HG02840 (cell line): Measurements from ENCODE around the gene AURKA.
"Not testable (repeated sequence)": the region's sequence is repeated elsewhere in the genome, so short reads cannot be mapped to it uniquely, and the experiment has no call there.

Source experiments
- ATAC-seq: cut with Tn5 transposase; IDR thresholded peaks from one replicate; pipeline ENCODE4 v1.9.1; 2021; ENCODE audit warnings: mild to moderate bottlenecking, moderate library complexity, moderate number of reproducible peaks; ENCODE audit not compliant: unreplicated experiment, low FRiP score

The AURKA gene

GRCh38 chr20:56422076-56422823 is 30.2 kb upstream of the AURKA start:
- ATAC-seq, result no peak

DNA sequence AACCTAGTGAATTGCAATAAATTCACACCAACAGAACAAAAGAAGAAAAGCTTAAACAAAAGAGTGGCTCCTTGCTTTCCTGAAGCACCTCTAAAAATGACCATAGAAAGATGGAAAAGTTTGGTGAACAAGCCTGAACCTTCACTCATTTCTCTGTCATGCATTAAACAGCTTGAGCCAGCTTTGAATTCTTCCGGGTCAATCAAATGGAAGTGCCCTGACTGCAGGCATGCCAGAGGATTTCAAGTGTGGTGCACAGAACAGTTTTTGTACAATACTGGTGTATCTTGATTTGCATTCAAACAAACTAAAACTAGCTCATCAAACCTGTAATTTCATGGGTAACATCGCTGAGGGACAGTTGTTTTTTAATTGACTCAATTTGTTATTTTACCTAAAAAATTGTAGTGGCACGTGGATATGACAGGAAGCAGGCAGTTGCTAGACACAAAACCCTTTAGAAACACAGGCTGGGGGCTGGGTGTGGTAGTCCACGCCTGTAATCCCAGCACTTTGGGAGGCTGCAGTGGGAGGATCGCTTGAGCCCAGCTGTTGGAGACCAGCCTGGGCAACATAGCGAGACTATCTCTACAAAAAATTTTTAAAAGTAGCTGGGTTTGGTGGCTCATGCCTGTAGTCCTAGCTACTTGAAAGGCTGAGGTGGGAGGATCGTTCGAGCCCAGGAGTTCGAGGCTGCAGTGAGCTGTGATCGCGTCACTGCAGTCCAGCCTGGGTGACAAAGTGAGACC is 29.1 kb upstream of the AURKA start:
- ATAC-seq, result no peak

DNA sequence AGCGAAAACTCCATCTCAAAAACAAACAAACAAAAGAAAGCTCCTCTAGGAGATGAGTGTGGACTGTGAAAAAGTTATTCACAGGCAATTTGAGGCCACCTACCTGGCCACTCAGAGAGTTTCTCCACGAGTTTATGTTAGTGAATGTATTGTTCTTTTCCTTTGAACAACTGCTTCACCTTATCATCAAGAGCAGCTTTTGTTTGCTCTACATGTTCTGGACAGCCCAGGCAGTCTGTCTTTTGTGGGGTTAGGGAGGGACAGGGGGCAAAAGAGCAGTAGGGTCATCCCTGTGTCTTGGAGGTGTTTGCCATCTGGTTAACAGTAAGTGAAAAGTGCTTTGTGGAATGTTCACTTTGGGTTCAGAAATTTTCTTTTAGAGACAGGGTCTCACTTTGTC is 28.0 kb upstream of the AURKA start:
- no peak for ATAC-seq

DNA sequence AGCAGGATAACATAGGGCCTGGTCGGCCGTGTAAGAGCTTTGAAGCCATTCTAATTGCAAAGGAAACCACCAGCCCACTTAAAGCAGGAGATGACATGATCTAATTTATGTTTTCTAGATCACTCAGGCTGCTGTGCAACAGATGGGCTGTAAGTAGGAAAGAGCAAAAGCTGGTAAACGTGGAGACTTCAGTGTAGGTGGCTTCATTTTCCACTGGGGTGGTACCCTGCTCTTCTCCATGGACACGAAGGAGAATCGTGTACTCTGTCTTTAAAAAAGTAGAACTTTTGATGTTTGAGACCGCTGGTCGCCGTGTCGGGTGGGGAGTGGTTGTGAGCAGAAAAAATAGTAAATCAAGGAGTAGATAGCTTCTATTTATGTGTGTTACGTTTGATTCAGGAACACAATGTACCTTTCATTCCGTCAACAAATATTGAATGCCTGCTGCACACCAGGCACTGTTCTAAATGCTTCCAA is 26.4 kb upstream of the AURKA start:
- ATAC-seq, result no peak

DNA sequence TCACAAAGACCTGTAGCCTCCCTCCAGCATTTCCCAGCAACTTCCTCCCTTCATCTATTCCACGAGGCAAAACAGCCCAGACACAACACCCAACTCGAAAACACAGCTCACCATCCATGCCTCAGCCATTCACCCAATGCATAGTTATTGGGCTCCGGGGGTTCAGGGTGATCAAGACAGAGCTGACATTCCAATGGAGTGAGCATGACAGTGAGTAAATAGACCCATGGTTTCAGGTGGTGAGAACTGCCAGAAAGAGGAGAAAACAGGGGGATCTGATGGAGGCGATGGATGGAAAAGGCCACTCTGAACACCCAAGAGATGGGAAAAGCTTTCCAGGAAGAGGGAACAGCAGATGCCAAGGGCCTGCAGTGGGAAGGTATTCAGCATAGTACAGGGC is 25.9 kb upstream of the AURKA start:
- ATAC-seq, result no peak

DNA sequence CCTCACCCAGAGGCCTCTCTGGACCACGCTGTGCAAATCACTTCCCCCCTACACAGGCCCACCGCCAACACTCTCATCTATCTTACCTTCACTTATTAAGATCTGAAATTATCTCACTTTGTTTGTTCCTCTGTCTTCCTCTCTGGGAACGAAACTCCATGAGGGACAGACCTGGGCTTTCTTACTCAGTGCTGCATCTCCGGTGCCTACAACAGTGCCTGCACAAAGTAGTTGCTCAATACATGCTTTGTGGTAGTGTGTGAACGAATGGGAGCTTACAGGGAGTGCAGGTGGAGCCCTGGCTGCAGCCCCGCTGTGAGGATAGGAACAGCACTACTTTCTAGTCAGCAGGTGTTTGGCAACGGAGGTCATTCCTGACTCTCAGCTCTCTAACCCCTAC is 25.4 kb upstream of the AURKA start:
- ATAC-seq, result no peak

DNA sequence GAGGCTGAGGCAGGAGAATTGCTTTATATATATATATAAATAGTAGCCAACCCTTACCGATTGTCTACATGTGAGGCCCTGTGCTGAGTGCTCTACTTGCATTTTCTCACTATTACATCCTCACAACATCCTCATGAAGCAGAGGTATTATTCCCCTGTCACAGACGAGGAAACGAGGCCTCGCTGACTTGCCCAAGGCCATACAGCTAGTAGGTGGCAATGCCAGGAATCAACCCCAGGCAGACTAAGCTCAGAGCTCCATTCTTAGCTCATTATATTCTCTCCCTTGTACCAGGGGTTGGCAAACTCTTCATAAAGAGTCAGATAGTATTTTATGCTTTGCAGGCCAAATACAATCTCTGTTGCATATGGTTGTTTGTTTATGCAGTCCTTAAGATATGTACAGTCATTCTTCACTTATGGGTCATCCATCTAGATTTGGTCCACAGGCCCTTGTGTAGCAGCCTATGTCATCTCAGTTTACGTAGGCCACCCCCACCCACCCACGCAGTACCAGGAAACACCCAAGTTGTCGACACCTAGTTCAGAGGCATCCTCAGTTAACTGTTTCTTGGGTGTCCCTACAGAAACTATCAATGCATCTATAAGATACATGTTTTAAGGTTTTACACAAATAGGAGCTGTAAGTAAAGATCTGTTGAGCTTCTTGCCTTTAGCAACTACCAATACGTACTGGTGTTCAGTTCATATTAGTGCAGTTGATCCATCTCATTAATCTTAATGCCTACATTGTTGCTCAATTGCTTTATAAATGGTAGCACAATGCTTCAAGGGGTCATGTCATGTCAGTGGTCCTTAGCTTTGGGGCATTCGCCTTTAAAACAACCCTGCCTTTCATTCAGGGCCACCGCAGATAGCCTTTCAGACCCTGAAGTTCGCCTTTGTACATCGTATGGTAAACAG is 23.1 kb upstream of the AURKA start:
- ATAC-seq, result no peak

- ATAC-seq, result no peak
Measured at GRCh38 chr20:56412949-56413348, 20.9 kb upstream of the AURKA start.

- no peak for ATAC-seq
Measured at GRCh38 chr20:56412473-56412790, 20.4 kb upstream of the AURKA start.

- ATAC-seq, result peak; percentile 59
Measured at GRCh38 chr20:56411759-56412472, 19.9 kb upstream of the AURKA start, which contains the start of gene CASS4. Gene CASS4 (plus strand): TSS chr20:56412260. CDS start chr20:56412459, 199 bp downstream.

DNA sequence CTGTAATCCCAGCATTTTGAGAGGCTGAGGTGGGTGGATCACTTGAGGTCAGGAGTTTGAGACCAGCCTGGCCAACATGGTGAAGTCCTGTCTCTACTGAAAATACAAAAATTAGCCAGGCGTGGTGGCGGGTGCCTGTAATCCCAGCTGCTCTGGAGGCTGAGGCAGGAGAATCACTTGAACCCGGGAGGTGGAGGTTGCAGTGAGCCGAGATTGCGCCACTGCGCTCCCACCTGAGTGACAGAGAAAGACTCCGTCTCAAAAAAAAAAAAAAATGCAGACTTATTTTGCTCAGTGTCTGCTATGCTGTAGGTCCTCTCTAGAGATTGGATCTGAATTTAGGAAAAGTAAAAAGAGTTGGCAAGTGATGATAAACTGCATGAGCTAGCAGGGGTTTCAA is 19.3 kb upstream of the AURKA start:
- ATAC-seq, result not testable (repeated sequence)

DNA sequence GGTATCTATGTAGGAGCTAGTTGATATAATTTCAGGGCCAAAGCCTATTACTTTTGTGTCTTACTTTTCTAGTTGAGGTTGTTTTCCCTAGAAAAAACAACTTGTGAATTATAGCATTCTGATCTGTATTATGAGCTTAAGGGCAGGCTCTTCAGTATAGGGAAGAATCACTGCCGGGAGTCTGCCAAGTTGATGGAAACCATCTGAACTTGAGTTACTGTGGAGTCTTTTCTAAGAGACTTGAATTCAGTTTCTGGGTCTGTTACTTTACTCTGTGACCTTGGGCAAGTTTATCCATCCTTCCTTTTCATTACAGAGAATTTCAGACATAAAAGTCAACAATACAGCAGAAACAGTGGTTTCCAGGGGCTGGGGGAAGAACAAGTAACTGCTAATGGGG is 17.9 kb upstream of the AURKA start:
- no peak for ATAC-seq

GRCh38 chr20:56409521-56409920 is 17.5 kb upstream of the AURKA start:
- no peak for ATAC-seq

DNA sequence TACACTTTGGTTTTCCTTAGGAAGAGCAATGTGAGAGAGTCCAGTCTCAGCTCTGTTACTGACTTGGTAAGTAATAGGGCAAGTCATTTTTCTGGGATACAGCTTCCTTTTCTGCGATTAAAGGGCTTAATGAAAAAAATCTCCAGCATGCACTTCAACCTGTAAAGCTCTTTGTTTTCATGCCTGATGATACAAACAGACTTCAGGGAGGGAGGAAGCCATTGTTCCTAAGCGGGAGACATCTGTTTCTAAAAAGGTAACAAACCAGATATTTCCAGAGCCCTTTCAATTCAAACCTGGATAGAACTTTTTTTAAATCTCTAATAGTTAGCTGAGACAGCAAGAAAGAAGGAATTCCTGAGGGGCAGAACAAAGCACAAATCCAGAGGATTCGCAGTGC is 14.9 kb upstream of the AURKA start:
- no peak for ATAC-seq

GRCh38 chr20:56405356-56405755 is 13.3 kb upstream of the AURKA start:
- not testable (repeated sequence) for ATAC-seq

DNA sequence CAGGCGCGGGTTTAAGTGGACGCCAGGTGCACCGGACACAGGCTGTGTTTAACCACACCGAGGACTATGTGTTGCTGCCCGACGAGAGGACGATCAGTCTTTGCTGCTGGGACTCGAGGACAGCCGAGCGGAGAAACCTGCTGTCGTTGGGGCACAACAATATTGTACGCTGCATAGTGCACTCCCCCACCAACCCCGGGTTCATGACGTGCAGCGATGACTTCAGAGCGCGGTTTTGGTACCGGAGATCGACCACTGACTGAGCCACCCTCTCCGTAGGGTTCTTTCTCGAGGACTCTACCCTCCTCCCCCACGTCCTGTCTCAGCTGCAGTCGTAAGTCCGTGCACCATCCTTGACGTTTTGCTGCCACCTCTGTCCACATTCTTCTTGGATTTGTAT is 11.4 kb upstream of the AURKA start:
- no peak for ATAC-seq

GRCh38 chr20:56400001-56400640 is 8.1 kb upstream of the AURKA start:
- ATAC-seq, result no peak

DNA sequence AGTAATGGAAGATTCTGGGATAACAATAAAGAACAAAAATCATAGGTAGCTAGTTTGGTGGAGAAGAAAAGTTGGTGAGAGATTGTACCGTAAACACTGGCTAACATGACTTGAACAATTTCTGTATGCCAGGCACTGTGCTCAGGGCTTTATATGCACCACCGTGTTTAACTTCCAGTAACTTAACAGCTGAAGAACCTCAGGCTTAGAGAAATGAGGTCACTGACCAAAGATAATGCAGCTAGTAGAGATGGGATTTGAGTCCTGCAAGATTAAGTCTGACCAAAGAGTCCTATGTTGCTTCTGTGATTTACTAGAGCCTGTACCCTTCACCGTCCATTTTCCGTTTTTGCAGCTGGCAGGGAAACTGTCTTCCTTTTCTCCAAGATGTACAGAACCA is 3.2 kb upstream of the AURKA start:
- ATAC-seq, result no peak

DNA sequence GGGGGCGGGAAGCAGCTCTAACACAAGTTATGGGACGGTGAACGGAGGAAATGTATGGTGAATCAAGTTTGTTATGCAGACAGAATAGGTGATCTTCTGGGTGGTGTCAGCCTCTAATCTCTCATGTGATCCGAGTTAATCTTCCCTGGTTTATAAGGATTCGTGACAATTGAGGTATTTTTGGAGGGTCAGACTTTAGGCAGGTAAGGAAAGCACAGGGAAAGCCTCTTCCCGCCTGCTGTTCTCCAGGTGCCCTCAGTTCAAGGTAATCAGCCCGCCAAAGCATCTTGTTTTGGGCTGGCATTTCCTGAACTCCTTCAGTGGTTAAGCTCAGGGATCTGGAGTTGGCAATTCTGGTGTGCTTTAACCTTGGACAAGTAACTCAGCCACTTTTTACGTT is 1.6 kb upstream of the AURKA start:
- ATAC-seq, result no peak
